GM19397 (cell line): ENCODE results near the gene ADSS1.

ENCODE experiments used
- ATAC-seq: cut with Tn5 transposase; IDR thresholded peaks from one replicate; pipeline ENCODE4 v1.9.1; 2021; ENCODE audit warnings: mild to moderate bottlenecking, moderate library complexity; ENCODE audit not compliant: unreplicated experiment

The ADSS1 gene

GRCh38 chr14:104766256-104766862, 42.3 kb downstream of the ADSS1 start:
- no peak for ATAC-seq

DNA sequence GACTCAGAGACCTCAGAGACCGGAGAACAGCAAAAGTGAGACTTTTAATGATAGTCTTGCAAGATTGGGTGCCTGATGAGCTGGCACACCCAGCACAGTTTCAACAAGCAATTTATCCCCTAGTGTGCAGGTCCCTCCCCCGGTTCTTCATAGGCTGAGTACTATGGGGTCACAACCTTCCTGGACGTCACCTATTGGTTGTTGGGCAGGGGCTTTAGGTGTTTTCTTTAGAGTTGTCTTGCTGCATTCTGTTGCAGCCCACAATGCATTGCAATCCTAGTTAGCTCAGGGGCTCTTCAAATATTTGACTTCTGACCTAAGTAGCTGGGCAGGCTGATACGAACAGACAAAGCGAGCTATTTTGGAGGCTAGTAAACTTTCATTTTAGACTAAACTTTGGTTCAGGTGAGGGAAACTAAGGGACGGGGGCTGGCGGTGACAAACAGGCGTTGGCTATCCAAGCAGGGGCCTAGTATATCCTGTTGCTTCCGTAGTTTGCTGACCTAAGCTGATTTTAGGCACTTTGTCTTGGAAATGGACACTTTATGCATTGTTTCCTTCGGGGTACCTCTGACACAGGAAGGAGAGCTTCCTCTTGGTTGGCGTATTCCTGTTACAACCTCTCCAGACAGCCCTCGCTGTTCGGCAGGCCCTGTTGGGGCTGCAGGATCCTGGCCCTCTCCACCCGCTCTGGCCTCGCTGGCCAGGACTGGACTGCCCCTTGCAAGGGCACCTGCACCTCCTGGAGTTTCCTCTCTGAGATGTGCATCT, 43.0 kb downstream of the ADSS1 start:
- no peak for ATAC-seq

DNA sequence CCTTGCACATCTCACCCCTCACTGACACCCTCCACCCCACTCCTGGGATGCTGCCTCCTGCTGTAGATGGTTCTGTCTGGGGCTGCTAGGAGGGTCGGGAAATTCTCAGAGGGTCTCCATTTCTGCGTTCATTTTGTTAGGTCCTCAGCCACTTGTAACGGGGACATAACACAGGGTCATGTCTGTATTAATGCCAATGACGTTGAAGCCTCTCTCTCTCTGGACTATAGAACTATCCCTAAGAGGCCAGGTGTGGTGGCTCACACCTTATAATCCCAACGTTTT, 43.5 kb downstream of the ADSS1 start:
- ATAC-seq = no peak

DNA sequence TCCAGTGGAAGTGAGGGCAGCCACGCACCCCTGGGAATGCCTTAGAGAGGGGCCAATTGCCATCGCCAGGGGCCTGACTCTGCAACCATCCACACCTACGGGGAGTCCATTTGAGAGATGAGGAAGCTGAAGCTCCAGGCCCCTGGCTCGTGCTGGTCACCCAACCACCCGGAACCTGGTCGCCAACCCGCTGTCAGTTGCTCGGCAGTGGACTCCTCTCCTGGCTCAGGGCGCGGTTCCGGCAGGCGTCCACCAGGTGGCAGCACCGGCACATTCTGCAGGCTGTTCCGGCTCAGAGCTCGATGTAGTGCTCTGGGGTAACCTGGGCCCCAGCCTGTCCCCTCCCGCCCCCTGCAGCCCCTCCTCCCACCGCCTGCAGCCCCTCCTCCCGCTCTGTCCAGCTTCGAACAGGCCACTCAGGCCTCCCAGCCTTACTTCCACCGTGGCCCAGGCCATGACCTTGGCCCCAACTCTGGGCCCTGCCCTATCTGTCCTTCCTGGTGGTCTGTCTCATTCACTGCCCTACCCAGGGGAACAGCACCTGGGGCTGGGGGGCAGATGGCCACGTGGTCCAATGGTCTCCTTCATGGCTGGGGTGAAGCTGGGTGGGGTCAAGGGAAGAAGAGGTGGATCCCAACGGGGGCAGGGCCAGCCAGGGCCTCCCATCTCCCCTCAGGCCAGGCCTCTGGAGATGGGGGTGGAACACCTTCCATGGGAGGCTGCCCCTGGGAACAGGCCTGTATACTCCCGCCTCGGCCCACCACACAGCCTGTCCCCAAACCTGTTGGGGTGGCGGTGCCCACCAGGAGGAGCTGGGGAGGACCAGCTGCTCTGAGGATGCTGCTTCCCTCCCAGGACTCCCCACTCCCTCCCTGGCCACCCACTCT, 44.7 kb downstream of the ADSS1 start:
- peak; percentile 69 for ATAC-seq

DNA sequence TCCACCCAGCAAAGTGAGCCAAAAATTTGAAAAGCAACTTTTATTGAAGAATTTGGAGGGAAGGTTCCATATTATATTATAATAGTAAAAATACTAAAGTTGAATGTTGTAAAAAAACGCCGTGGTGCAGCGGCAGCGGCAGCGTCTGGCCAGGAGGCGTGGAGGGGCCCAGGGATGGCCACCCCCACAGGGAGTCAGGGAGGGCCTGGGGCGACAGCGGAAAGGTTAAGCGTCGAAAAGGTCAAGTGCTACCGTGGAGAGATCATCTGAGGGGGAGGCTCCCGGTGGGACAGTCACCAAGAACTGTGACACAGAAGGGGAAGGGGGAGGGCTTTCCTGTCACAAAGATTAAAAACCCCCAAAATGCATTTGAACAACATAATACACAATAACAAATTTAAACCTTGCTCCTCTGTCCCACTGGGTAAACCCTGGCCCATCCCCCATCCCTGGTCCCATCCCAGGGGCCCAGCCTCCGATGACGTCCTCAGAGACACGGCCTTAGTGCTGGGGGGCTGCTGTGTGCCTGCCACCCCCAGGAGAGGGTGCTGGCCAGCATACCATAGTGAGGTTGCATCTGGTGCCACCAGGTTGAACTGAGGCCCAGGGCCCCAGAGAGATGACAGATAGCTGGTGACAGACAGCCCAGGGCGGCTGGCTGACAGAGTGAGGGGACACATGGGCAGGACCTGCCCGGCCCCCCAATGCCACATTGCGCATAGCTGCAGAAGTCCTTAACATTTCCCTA, 45.5 kb downstream of the ADSS1 start:
- ATAC-seq = no peak

- ATAC-seq = no peak
Observed at GRCh38 chr14:104770072-104770579, 46.1 kb downstream of the ADSS1 start.

- no peak for ATAC-seq
Observed at GRCh38 chr14:104770851-104771272, 46.8 kb downstream of the ADSS1 start.

GRCh38 chr14:104771374-104771773, 47.3 kb downstream of the ADSS1 start:
- ATAC-seq = no peak

- ATAC-seq = no peak
Observed at GRCh38 chr14:104771918-104772706, 48.1 kb downstream of the ADSS1 start.

DNA sequence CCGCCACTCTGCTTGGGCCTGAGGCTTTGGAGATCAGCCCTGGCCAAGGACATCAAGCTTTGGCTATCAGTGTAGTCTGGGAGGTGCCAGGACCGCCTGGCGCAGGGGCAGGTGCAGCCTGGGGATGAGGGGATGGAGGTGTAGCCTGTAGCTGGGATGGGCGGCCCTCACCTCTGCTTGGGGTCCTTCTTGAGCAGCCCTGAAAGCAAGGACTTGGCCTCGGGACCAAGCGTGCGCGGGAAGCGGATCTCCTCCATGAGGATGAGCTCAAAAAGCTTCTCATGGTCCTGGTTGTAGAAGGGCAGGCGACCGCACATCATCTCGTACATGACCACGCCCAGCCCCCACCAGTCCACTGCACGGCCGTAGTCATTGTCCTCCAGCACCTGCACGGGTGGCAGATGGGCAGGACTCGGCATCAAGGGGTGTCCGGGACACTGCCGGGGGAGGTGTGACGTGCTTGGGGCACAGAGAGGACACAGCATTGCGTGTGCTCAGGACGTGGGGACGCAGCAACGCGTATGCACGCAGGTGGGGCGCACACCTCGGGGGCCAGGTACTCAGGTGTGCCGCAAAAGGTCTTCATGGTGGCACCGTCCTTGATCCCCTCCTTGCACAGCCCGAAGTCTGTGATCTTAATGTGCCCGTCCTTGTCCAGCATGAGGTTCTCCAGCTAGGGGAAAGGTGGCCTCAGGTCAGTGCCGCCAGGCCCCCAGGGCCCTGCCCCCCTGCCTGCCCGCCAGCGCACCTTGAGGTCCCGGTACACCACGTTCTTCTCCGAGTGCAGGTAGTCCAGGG, 48.9 kb downstream of the ADSS1 start:
- ATAC-seq = no peak

DNA sequence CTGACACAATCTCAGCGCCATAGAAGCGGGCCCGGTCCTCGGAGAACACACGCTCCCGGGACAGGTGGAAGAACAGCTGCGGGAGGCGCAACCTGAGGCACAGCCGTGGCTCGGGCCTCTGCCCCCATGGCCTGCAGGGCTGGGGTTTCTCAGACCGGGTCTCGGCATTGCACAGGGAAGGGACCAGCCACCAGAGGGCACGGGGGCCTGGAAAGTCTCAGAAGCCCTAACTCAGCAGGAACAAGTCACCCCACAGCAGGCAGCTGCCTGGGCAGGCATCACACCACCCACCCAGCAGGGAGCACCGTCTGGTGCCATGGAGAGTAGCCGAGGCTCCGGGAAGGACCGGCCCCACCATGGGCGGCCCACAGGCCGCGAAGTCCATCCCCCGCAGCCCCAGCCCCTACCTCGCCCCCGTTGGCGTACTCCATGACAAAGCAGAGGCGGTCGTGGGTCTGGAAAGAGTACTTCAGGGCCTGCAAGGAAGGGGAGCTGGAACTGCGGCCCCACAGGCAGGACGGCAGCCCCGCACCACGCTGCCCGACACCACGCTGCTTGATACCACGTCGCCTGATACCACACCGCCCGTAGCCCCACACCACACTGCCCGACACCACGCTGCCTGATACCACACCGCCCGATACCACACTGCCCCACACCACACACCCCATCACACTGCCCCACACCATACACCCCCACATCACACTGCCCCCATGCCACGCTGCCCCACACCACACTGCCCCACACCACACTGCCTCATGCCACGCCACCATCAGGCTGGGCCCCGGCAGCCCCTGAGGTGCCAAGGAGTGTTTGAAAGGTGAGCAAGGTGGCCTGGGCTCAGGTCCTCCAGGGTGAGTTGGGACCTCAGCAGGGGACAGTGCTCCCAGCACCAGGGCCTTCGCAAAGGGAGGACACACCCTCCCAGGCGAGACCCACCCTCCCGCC, 49.8 kb downstream of the ADSS1 start:
- no peak for ATAC-seq

DNA sequence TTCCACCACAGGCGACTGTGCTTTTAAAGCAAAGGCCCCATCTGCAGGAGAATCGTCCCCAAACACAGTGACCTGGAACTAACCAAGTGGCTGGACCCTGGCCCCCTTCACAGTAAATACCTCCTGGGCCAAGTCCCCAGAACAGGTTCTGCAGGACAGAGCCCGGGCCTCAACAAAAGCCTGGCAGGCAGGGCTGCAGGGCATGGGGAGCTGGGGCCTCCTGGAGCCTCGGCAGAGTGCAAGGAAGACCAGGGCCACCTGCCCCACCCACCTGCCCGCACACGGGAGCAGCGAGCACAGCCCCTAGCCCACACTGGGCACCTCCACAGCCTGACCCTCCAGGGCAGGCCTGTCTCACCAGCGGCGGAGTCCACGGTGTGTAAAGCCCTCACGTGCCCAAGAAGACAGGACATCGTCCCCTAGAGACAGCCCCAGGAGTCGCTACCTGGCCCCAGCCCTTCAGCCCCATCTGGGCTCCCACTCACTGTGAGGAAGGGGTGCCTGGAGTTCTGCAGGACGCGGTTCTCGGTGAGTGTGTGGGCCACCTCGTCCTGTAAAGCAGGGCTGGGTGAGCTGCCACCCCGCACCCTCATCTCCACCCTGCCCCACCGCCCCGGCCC, 50.5 kb downstream of the ADSS1 start:
- no peak for ATAC-seq

DNA sequence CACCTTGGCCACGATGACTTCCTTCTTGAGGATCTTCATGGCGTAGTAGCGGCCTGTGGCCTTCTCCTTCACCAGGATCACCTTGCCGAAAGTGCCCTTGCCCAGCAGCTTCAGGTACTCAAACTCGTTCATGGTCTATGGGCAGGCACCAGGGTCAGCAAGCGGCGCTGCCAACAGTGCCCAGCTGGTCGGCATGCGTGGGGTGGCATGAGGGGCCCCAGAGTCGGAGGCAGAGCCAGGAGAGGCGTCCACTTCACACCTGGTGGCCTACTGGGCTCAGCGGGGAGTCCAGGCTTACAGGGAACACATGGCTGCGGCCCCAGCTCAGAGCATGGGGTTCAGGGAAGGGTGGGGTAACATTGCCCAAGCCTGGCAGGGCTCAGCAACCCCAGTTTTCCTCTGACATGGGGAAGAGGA, 51.1 kb downstream of the ADSS1 start:
- no peak for ATAC-seq

GRCh38 chr14:104776481-104776880, 52.5 kb downstream of the ADSS1 start:
- ATAC-seq = no peak

- ATAC-seq = no peak
Observed at GRCh38 chr14:104776961-104777807, 53.2 kb downstream of the ADSS1 start.

GRCh38 chr14:104777808-104778249, 53.8 kb downstream of the ADSS1 start:
- no peak for ATAC-seq
